Esophagus squamous epithelium (tissue), 4 donors: Measurements from ENCODE around the gene STARD13.

ENCODE experiments used
- POLR2A ChIP-seq, 4 donors: fragments of 450-650 bp; IDR thresholded peaks; one replicate each; pipeline ENCODE4 v1.6.1; 2017; ENCODE audit warnings: antibody characterized with exemption in 4 of 4, mild to moderate bottlenecking in 4 of 4, moderate library complexity in 3 of 4
- TF ChIP-seq, protein P1 (sequence below), 6 experiments: fragments of 450-650 bp in 4 of 6; fragments of 200-600 bp in 2 of 6; sonication (generic) in 2 of 6; IDR thresholded peaks; one replicate each; pipeline ENCODE4 v1.5.1; 2016 to 2019; ENCODE audit warnings: antibody characterized with exemption in 6 of 6, mild to moderate bottlenecking in 4 of 6, moderate library complexity in 4 of 6

DNA sequence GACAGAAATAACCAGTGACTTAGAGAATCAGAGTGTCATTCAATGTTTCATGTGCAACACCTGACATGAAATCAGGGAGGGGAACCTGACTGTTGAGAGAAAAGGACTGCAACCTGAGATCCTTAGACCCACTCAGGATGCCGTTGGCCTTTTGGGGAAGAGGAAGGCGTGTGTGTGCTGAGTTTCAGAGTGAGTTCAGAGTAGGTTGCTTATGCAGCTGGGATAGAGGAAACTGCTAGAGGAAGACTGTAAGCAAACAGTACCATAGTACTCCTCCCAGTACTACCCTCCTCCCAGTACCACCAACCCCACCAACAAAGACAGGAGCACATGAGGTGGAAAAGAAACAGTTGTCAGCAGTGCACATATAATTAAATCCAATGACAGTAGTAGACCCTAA lies 205.6 kb downstream of the STARD13 start:
- TF ChIP-seq, protein P1, sequence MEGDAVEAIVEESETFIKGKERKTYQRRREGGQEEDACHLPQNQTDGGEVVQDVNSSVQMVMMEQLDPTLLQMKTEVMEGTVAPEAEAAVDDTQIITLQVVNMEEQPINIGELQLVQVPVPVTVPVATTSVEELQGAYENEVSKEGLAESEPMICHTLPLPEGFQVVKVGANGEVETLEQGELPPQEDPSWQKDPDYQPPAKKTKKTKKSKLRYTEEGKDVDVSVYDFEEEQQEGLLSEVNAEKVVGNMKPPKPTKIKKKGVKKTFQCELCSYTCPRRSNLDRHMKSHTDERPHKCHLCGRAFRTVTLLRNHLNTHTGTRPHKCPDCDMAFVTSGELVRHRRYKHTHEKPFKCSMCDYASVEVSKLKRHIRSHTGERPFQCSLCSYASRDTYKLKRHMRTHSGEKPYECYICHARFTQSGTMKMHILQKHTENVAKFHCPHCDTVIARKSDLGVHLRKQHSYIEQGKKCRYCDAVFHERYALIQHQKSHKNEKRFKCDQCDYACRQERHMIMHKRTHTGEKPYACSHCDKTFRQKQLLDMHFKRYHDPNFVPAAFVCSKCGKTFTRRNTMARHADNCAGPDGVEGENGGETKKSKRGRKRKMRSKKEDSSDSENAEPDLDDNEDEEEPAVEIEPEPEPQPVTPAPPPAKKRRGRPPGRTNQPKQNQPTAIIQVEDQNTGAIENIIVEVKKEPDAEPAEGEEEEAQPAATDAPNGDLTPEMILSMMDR (IDR thresholded peaks at IDR 0.05): no peak
- no peak for TF ChIP-seq POLR2A (IDR thresholded peaks at IDR 0.05)
